ENCODE results near the gene CALHM2.

DNA sequence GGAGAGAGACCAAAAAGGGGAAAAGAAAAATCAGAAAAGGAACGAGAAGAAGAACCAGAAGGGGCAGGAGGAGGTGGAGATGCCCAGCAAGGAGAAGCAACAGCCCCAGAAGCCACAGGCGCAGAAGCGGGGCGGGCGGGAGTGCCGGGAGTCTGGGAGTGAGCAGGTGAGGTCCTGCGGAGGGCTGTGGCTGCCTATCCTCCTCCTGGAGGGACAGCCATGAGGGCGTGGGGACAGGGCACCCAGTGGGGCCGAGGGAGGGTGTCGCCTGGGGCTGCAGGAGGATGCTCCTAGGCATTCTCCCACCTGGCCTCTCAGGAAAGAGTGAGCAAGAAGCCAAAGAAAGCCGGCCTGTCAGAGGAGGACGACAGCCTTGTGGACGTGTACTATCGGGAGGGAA is 11.8 kb downstream of the CALHM2 start:
- TF ChIP-seq, protein P1, sequence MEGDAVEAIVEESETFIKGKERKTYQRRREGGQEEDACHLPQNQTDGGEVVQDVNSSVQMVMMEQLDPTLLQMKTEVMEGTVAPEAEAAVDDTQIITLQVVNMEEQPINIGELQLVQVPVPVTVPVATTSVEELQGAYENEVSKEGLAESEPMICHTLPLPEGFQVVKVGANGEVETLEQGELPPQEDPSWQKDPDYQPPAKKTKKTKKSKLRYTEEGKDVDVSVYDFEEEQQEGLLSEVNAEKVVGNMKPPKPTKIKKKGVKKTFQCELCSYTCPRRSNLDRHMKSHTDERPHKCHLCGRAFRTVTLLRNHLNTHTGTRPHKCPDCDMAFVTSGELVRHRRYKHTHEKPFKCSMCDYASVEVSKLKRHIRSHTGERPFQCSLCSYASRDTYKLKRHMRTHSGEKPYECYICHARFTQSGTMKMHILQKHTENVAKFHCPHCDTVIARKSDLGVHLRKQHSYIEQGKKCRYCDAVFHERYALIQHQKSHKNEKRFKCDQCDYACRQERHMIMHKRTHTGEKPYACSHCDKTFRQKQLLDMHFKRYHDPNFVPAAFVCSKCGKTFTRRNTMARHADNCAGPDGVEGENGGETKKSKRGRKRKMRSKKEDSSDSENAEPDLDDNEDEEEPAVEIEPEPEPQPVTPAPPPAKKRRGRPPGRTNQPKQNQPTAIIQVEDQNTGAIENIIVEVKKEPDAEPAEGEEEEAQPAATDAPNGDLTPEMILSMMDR (IDR thresholded peaks at IDR 0.05): no peak
- no peak for TF ChIP-seq EZH2 (IDR thresholded peaks at IDR 0.05; ENCODE audit: borderline replicate concordance, insufficient read depth, low read depth, low read length, poor library complexity, severe bottlenecking)

Measured in B cell (primary cell).